ENCODE results near the gene FSTL1.

DNA sequence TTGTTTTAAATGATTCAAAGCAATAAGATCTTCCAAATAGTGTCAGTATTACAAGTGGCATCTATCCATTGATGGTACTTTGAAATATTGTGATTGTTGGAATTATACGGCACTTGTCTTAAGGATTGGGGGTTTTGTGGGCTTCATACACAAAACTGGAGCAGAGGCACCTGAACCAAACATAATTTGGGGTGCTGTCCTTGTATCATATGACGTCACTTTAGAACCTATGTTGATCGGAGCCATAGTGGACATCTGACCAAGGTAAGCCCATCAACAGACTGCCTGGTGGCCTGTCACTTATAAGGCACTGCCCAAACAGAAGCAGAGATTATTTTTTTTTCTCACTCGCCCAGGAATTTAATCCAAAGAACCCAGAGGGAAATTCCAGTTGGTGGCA, 98.8 kb downstream of the FSTL1 start:
- TF ChIP-seq, protein P1, sequence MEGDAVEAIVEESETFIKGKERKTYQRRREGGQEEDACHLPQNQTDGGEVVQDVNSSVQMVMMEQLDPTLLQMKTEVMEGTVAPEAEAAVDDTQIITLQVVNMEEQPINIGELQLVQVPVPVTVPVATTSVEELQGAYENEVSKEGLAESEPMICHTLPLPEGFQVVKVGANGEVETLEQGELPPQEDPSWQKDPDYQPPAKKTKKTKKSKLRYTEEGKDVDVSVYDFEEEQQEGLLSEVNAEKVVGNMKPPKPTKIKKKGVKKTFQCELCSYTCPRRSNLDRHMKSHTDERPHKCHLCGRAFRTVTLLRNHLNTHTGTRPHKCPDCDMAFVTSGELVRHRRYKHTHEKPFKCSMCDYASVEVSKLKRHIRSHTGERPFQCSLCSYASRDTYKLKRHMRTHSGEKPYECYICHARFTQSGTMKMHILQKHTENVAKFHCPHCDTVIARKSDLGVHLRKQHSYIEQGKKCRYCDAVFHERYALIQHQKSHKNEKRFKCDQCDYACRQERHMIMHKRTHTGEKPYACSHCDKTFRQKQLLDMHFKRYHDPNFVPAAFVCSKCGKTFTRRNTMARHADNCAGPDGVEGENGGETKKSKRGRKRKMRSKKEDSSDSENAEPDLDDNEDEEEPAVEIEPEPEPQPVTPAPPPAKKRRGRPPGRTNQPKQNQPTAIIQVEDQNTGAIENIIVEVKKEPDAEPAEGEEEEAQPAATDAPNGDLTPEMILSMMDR (IDR thresholded peaks at IDR 0.05), result no peak
- TF ChIP-seq POLR2A (IDR thresholded peaks at IDR 0.05) (no peak), POLR2AphosphoS5 (IDR thresholded peaks at IDR 0.05) (no peak)
